ENCODE measurements around the gene SOAT2. TPM values are rescaled to one million over a fixed set of nuclear protein-coding genes. Genes with fewer than 3 reads are reported as not detected.

SOAT2 gene
- total RNA-seq: 1 to 10 TPM; 1.2 to 1.5 TPM

GRCh38 chr12:53102883-53103807 is at the start of gene SOAT2:
Gene SOAT2 (plus strand): TSS chr12:53103486. CDS start chr12:53103578, 92 bp downstream.
- POLR2A ChIA-PET: interaction anchor here (0.5 to 1.7 kb wide), 8 partner anchors 9 to 389 kb away, joined by 3 to 13 read pairs (median 4); partner anchors contain the start of genes AAAS, CSAD, SPRYD3 and ZNF740
- CTCF ChIA-PET: interaction anchor here (0.5 to 7.6 kb wide), 13 partner anchors 9 to 218 kb away, joined by 3 to 179 read pairs (median 3); partner anchors contain the start of gene SPRYD3

- ChIA-PET CTCF (interaction anchor here (0.5 to 7.5 kb wide), 12 partner anchors 10 to 416 kb away, joined by 3 to 56 read pairs (median 5); partner anchors contain the start of genes EIF4B, SOAT2 and SPRYD3), POLR2A (interaction anchor here (0.6 to 2.1 kb wide), 4 partner anchors 24 to 127 kb away, joined by 3 to 8 read pairs (median 6); partner anchors contain the start of genes CSAD and SPRYD3)
These were observed 49.0 kb upstream of the SOAT2 start for GRCh38 chr12:53054112-53054878.

GRCh38 chr12:53055471-53056266 is 47.6 kb upstream of the SOAT2 start:
- CTCF ChIA-PET: interaction anchor here (0.9 to 7.5 kb wide), 3 partner anchors 9 to 44 kb away, joined by 3 to 56 read pairs (median 10); no protein-coding TSS in a partner anchor

GRCh38 chr12:53056296-53056695 is 47.0 kb upstream of the SOAT2 start:
- ChIA-PET CTCF (interaction anchor here (2.8 to 7.5 kb wide), 2 partner anchors 9 to 10 kb away, joined by 10 to 56 read pairs; no protein-coding TSS in a partner anchor), POLR2A (interaction anchor here (1.6 kb wide), 1 partner anchor 15 kb away, joined by 4 read pairs; no protein-coding TSS in a partner anchor)

More at GRCh38 chr12:53055471-53056266, 47.6 kb upstream of the SOAT2 start:
- POLR2A ChIA-PET: interaction anchor here (0.6 to 1.6 kb wide), 2 partner anchors 16 to 198 kb away, joined by 4 to 5 read pairs; no protein-coding TSS in a partner anchor

- ChIA-PET CTCF (interaction anchor here (2.8 to 7.5 kb wide), 2 partner anchors 9 to 10 kb away, joined by 10 to 56 read pairs; no protein-coding TSS in a partner anchor), POLR2A (no interaction called here)
These were observed 46.4 kb upstream of the SOAT2 start for GRCh38 chr12:53056901-53057300.

GRCh38 chr12:53057816-53058500 is 45.3 kb upstream of the SOAT2 start:
- ChIA-PET POLR2A (interaction anchor here (0.5 kb wide), 1 partner anchor 14 kb away, joined by 4 read pairs; no protein-coding TSS in a partner anchor), CTCF (interaction anchor here (0.6 to 2.8 kb wide), 4 partner anchors 9 to 379 kb away, joined by 3 to 10 read pairs (median 4); no protein-coding TSS in a partner anchor)

- CTCF ChIA-PET: interaction anchor here (0.6 to 1.4 kb wide), 2 partner anchors 40 to 378 kb away, joined by 3 to 4 read pairs; no protein-coding TSS in a partner anchor
- POLR2A ChIA-PET: interaction anchor here (0.5 kb wide), 1 partner anchor 25 kb away, joined by 4 read pairs; no protein-coding TSS in a partner anchor
These were observed 44.4 kb upstream of the SOAT2 start for GRCh38 chr12:53058674-53059433.

GRCh38 chr12:53059434-53060063 is 43.7 kb upstream of the SOAT2 start:
- ChIA-PET POLR2A (interaction anchor here (0.5 kb wide), 1 partner anchor 24 kb away, joined by 4 read pairs; no protein-coding TSS in a partner anchor), CTCF (interaction anchor here (0.9 to 2.9 kb wide), 3 partner anchors 12 to 40 kb away, joined by 3 to 14 read pairs (median 4); no protein-coding TSS in a partner anchor)

- CTCF ChIA-PET: interaction anchor here (0.9 to 2.9 kb wide), 2 partner anchors 12 to 13 kb away, joined by 4 to 14 read pairs; no protein-coding TSS in a partner anchor
- POLR2A ChIA-PET: no interaction called here
These were observed 43.1 kb upstream of the SOAT2 start for GRCh38 chr12:53060064-53060720.

- ChIA-PET POLR2A (no interaction called here), CTCF (interaction anchor here (0.9 to 11.7 kb wide), 3 partner anchors 11 to 40 kb away, joined by 4 to 179 read pairs (median 14); partner anchors contain the start of genes IGFBP6 and SOAT2)
These were observed 42.5 kb upstream of the SOAT2 start for GRCh38 chr12:53060721-53061276.

- CTCF ChIA-PET: interaction anchor here (2.9 to 11.7 kb wide), 2 partner anchors 14 to 39 kb away, joined by 14 to 179 read pairs; partner anchors contain the start of genes IGFBP6 and SOAT2
These were observed 41.8 kb upstream of the SOAT2 start for GRCh38 chr12:53061404-53062010.

GRCh38 chr12:53062011-53062961 is 41.0 kb upstream of the SOAT2 start:
- CTCF ChIA-PET: interaction anchor here (2.9 to 11.7 kb wide), 2 partner anchors 15 to 38 kb away, joined by 14 to 179 read pairs; partner anchors contain the start of genes IGFBP6 and SOAT2
- POLR2A ChIA-PET: interaction anchor here (0.9 kb wide), 1 partner anchor 17 kb away, joined by 3 read pairs; the partner anchor contains the start of gene SPRYD3

More at GRCh38 chr12:53061404-53062010, 41.8 kb upstream of the SOAT2 start:
- POLR2A ChIA-PET: interaction anchor here (0.9 kb wide), 1 partner anchor 18 kb away, joined by 3 read pairs; the partner anchor contains the start of gene SPRYD3

GRCh38 chr12:53062977-53063707 is 40.1 kb upstream of the SOAT2 start:
- ChIA-PET POLR2A (no interaction called here), CTCF (interaction anchor here (6.0 to 11.7 kb wide), 2 partner anchors 10 to 37 kb away, joined by 56 to 179 read pairs; partner anchors contain the start of genes IGFBP6, SOAT2 and TNS2)
